GM12872 (cell line): ENCODE results near the gene RNF157.

Experiments
- CTCF ChIP-seq: IDR thresholded peaks from 3 replicates; pipeline ENCODE4 v1.5.1; 2011; ENCODE audit warnings: low read depth, mild to moderate bottlenecking, low read length, moderate library complexity; ENCODE audit not compliant: insufficient read depth

RNF157 gene

GRCh38 chr17:76136276-76137000 is 103.9 kb downstream of the RNF157 start:
- TF ChIP-seq CTCF, result no peak

GRCh38 chr17:76135810-76136188 is 104.5 kb downstream of the RNF157 start:
- no peak for TF ChIP-seq CTCF

GRCh38 chr17:76134911-76135809 is 105.1 kb downstream of the RNF157 start:
- TF ChIP-seq CTCF, result no peak

- no peak for TF ChIP-seq CTCF
These were observed 107.5 kb downstream of the RNF157 start for GRCh38 chr17:76132574-76133338.

GRCh38 chr17:76131692-76132573 is 108.4 kb downstream of the RNF157 start:
- TF ChIP-seq CTCF, result no peak

- TF ChIP-seq CTCF, result no peak
These were observed 109.1 kb downstream of the RNF157 start for GRCh38 chr17:76131051-76131691.
